ENCODE data around the gene BAHCC1.

DNA sequence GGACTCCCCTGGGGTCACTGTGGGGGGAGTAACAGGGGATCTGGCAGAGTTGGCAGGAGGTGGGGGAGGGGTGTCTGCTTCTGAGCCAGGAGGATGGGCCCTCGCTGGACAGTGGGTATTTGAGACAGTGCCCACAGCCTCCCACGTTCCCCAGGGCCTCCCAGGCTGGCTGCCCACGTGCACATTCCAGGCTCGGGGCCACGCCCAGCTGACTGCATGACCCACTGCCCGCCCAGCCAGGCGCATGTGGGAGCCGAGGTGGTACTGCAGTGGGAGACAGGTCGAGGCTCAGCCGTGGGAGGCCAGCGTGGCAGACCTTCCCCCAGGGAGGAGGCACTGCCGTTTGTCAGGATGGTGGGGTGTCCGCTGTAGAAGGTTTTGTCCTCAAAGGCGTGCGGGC, 38.8 kb downstream of the BAHCC1 start:
- TF ChIP-seq, protein P1, sequence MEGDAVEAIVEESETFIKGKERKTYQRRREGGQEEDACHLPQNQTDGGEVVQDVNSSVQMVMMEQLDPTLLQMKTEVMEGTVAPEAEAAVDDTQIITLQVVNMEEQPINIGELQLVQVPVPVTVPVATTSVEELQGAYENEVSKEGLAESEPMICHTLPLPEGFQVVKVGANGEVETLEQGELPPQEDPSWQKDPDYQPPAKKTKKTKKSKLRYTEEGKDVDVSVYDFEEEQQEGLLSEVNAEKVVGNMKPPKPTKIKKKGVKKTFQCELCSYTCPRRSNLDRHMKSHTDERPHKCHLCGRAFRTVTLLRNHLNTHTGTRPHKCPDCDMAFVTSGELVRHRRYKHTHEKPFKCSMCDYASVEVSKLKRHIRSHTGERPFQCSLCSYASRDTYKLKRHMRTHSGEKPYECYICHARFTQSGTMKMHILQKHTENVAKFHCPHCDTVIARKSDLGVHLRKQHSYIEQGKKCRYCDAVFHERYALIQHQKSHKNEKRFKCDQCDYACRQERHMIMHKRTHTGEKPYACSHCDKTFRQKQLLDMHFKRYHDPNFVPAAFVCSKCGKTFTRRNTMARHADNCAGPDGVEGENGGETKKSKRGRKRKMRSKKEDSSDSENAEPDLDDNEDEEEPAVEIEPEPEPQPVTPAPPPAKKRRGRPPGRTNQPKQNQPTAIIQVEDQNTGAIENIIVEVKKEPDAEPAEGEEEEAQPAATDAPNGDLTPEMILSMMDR (conservative IDR thresholded peaks at IDR 0.05 in 1 of 2, IDR thresholded peaks at IDR 0.05 in 1 of 2; ENCODE audit: low read depth in 1 of 2, low read length in 2 of 2), result no peak
- TF ChIP-seq EZH2 (IDR thresholded peaks at IDR 0.05; ENCODE audit: low read length, missing control alignments), result no peak
